ENCODE data around the gene HGFAC. TPM values are rescaled to one million over a fixed set of nuclear protein-coding genes. Genes with fewer than 3 reads are reported as not detected.

Gene HGFAC
- total RNA-seq, 1 experiment from 2014 or later = 0.04 TPM

- ChIA-PET CTCF (no interaction called here), POLR2A (ENCODE audit: unreplicated experiment) (no interaction called here)
- Histone ChIP-seq H3K27me3 (ENCODE audit: low read length) (no peaks in the 10 kb centered on the region), H3K79me2 (ENCODE audit: low read length) (no peaks in the 10 kb centered on the region), H3K27ac (ENCODE audit: low read length) (no peak overlapping the region), H3K4me1 (ENCODE audit: insufficient read depth, low read length) (peaks cover 11% of the 10 kb centered on the region), H3K36me3 (ENCODE audit: low read depth, low read length) (no peaks in the 10 kb centered on the region), H3F3A (ENCODE audit: low read length, unreplicated experiment) (no peaks in the 10 kb centered on the region), H3K4me3 (ENCODE audit: low read length) (no peak overlapping the region), H3K4me2 (ENCODE audit: low read length) (no peak overlapping the region), H3K9ac (ENCODE audit: low read length) (no peak overlapping the region), H3K9me3 (ENCODE audit: low read length) (no peaks in the 10 kb centered on the region), H4K20me1 (ENCODE audit: low read length) (no peaks in the 10 kb centered on the region), H3K9me2 (replicated peaks; ENCODE audit: low read length) (no peaks in the 10 kb centered on the region), H2AFZ (ENCODE audit: low read length) (no peak overlapping the region)
- DNase-seq = no peak
- intact Hi-C loops (cut with micrococcal nuclease) = no loop called here
- ATAC-seq = no peak
- TF ChIP-seq EZH2phosphoT487 (IDR thresholded peaks at IDR 0.05; ENCODE audit: borderline replicate concordance, low read length) = no peak
- no peak for TF ChIP-seq EZH2 (IDR thresholded peaks at IDR 0.05; ENCODE audit: low read length, unreplicated experiment)
- TF ChIP-seq, protein P1, sequence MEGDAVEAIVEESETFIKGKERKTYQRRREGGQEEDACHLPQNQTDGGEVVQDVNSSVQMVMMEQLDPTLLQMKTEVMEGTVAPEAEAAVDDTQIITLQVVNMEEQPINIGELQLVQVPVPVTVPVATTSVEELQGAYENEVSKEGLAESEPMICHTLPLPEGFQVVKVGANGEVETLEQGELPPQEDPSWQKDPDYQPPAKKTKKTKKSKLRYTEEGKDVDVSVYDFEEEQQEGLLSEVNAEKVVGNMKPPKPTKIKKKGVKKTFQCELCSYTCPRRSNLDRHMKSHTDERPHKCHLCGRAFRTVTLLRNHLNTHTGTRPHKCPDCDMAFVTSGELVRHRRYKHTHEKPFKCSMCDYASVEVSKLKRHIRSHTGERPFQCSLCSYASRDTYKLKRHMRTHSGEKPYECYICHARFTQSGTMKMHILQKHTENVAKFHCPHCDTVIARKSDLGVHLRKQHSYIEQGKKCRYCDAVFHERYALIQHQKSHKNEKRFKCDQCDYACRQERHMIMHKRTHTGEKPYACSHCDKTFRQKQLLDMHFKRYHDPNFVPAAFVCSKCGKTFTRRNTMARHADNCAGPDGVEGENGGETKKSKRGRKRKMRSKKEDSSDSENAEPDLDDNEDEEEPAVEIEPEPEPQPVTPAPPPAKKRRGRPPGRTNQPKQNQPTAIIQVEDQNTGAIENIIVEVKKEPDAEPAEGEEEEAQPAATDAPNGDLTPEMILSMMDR (conservative IDR thresholded peaks at IDR 0.05; ENCODE audit: low read depth, low read length) = no peak
- BruUV-seq (replicated peaks) = no TSS peak
These were observed 1.8 kb upstream of the HGFAC start for GRCh38 chr4:3440011-3440410.

- ATAC-seq = no peak
- intact Hi-C loops (cut with micrococcal nuclease) = no loop called here
These were observed 728 bp upstream of the HGFAC start for GRCh38 chr4:3440979-3441500.

GRCh38 chr4:3442460-3442958 lies 741 bp downstream of the HGFAC start:
- Histone ChIP-seq H3K9ac (ENCODE audit: low read length) (no peak overlapping the region), H3K27ac (ENCODE audit: low read length) (no peak overlapping the region), H2AFZ (ENCODE audit: low read length) (no peak overlapping the region), H4K20me1 (ENCODE audit: low read length) (no peaks in the 10 kb centered on the region), H3K27me3 (ENCODE audit: low read length) (no peaks in the 10 kb centered on the region), H3K36me3 (ENCODE audit: low read depth, low read length) (no peaks in the 10 kb centered on the region), H3K9me2 (replicated peaks; ENCODE audit: low read length) (no peaks in the 10 kb centered on the region), H3K4me3 (ENCODE audit: low read length) (no peak overlapping the region), H3K79me2 (ENCODE audit: low read length) (no peaks in the 10 kb centered on the region), H3K4me2 (ENCODE audit: low read length) (no peak overlapping the region), H3F3A (ENCODE audit: low read length, unreplicated experiment) (no peaks in the 10 kb centered on the region), H3K9me3 (ENCODE audit: low read length) (no peaks in the 10 kb centered on the region), H3K4me1 (ENCODE audit: insufficient read depth, low read length) (no peaks in the 10 kb centered on the region)
- POLR2A ChIA-PET (ENCODE audit: unreplicated experiment) = no interaction called here
- CTCF ChIA-PET = no interaction called here
- BruUV-seq (replicated peaks) = no TSS peak
- TF ChIP-seq EZH2phosphoT487 (IDR thresholded peaks at IDR 0.05; ENCODE audit: borderline replicate concordance, low read length) = no peak
- no peak for TF ChIP-seq EZH2 (IDR thresholded peaks at IDR 0.05; ENCODE audit: low read length, unreplicated experiment)
- TF ChIP-seq, protein P1 (conservative IDR thresholded peaks at IDR 0.05; ENCODE audit: low read depth, low read length) = no peak
- no peak for DNase-seq
- no peak for ATAC-seq
- intact Hi-C loops (cut with micrococcal nuclease) = no loop called here

More at GRCh38 chr4:3440979-3441500, 728 bp upstream of the HGFAC start:
- no peak overlapping the region for H3K9ac ChIP-seq (ENCODE audit: low read length)
- no peaks in the 10 kb centered on the region for H3F3A ChIP-seq (ENCODE audit: low read length, unreplicated experiment)
- CTCF ChIA-PET = no interaction called here
- H3K4me2 ChIP-seq (ENCODE audit: low read length) = no peak overlapping the region
- no peak for DNase-seq
- H3K4me1 ChIP-seq (ENCODE audit: insufficient read depth, low read length) = peaks cover 11% of the 10 kb centered on the region
- no peak overlapping the region for H2AFZ ChIP-seq (ENCODE audit: low read length)
- H3K36me3 ChIP-seq (ENCODE audit: low read depth, low read length) = no peaks in the 10 kb centered on the region
- POLR2A ChIA-PET (ENCODE audit: unreplicated experiment) = no interaction called here
- no peaks in the 10 kb centered on the region for H4K20me1 ChIP-seq (ENCODE audit: low read length)
- H3K27me3 ChIP-seq (ENCODE audit: low read length) = no peaks in the 10 kb centered on the region
- no peaks in the 10 kb centered on the region for H3K79me2 ChIP-seq (ENCODE audit: low read length)
- TF ChIP-seq, protein P1 (conservative IDR thresholded peaks at IDR 0.05; ENCODE audit: low read depth, low read length) = no peak
- TF ChIP-seq EZH2 (IDR thresholded peaks at IDR 0.05; ENCODE audit: low read length, unreplicated experiment) (no peak), EZH2phosphoT487 (IDR thresholded peaks at IDR 0.05; ENCODE audit: borderline replicate concordance, low read length) (no peak)
- H3K9me3 ChIP-seq (ENCODE audit: low read length) = no peaks in the 10 kb centered on the region
- no peaks in the 10 kb centered on the region for H3K9me2 ChIP-seq (replicated peaks; ENCODE audit: low read length)
- H3K4me3 ChIP-seq (ENCODE audit: low read length) = no peak overlapping the region
- H3K27ac ChIP-seq (ENCODE audit: low read length) = no peak overlapping the region
- BruUV-seq (replicated peaks) = no TSS peak
